ENCODE data around the gene SVOP.

DNA sequence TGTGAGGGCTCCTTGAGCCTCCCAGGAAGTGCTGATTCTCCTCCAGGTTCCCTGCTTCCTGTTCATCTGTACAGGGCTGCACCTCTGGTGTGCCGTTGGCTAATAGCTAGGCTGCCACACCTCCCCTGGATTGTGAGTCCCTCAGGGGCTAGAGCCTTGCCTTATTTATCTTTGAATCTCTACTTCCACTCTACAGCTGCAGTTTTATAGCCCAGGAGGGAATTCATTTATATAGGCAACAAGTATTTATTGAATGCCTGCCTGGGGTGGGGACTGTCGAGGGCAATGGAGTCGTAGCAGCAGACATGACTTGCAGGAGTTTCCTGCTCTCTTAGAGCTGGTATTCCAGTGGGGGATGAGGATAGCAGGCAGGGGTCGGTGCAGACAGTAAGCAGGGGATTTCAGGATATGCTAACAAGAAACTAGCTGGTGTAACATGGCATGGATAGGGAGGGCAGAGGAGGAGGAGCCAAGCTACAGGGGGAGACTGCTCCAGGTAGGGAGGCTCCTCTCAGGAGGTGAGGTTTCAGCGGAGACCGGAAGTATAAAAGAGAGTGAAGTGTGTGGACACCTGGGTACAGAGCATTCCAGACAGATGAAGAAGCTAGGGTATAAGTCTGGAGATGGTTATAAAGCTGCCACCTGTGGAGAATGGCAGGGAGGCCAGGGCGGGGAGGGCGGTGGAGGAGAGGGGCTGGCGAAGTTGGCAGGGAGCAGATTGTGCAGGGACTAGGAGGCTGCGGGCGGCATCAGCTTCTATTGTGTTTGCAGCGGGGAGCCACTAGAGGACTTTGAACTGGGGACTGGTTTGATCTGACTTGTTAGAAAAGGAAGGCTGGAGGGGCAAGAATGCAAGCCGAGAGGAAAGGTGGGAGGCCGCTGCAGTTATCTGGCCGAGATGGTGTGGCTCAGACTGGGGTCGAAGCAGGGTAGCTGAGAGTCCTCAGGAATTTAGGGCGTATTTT lies 48.7 kb upstream of the SVOP start:
- TF ChIP-seq EZH2 (IDR thresholded peaks at IDR 0.05; ENCODE audit: insufficient read depth, poor library complexity, severe bottlenecking): no peak
- no peak for TF ChIP-seq EZH2phosphoT487 (IDR thresholded peaks at IDR 0.05; ENCODE audit: insufficient read depth, low read depth)
